ENCODE data around the gene DAB2.

The DAB2 gene

DNA sequence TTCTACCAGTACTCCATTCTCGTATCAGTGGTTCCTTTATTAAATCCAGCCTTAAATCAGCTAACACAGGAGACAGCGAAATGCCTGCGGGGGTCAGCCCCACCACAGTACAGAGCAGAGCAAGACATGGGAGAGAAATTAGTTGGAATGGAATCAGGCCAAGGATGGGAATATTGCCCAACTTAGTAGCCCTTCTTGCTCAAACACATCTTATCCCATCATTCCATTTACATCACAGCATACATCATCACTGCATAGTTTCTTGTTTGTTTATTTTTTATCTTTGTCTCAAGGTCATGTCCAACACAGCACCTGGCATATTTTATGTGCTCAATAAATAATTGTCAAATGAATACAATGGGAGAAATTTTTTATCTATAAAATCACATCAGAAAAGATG is 34.3 kb upstream of the DAB2 start:
- Histone ChIP-seq H3K27ac (ENCODE audit: low read depth, low read length) (no peak overlapping the region), H3K4me2 (ENCODE audit: low read length) (no peak overlapping the region)

DNA sequence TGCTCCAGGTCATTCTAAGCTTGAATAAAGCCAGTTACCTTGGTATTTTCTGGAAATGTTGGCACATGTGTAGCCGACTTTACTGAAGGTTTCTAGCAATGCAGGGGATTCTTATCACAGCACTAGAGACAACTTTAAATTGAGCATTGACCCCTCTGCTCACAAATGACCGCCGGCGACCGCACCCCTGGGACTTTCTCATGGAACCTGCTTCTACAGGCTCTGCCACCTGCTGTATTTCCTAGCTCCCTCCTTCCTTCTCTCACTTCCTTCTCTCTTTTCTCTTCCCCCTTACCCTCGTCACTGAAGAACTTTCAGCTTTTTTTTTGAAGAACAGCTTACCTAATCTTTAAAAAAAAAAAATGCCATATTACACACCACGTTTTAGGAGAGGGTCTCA is 30.9 kb upstream of the DAB2 start:
- Histone ChIP-seq H3K4me2 (ENCODE audit: low read length) (no peak overlapping the region), H3K4me1 (ENCODE audit: control insufficient read depth, low read length) (no peaks in the 10 kb centered on the region), H3K27ac (ENCODE audit: low read depth, low read length) (no peak overlapping the region), H3K27me3 (ENCODE audit: control insufficient read depth, low read length) (no peaks in the 10 kb centered on the region), H3K4me3 (ENCODE audit: low read length) (no peak overlapping the region), H3K9me3 (ENCODE audit: control insufficient read depth, insufficient read depth, low read length) (no peaks in the 10 kb centered on the region), H3K9me2 (replicated peaks; ENCODE audit: control insufficient read depth, low read length) (no peaks in the 10 kb centered on the region), H3K79me2 (ENCODE audit: control insufficient read depth, low read length) (no peaks in the 10 kb centered on the region), H3K36me3 (ENCODE audit: control insufficient read depth, low read length) (no peaks in the 10 kb centered on the region), H3F3A (ENCODE audit: control insufficient read depth, insufficient read depth) (no peaks in the 10 kb centered on the region), H4K20me1 (ENCODE audit: control insufficient read depth, insufficient read depth, low read depth, low read length) (no peaks in the 10 kb centered on the region)
- TF ChIP-seq, protein P1, sequence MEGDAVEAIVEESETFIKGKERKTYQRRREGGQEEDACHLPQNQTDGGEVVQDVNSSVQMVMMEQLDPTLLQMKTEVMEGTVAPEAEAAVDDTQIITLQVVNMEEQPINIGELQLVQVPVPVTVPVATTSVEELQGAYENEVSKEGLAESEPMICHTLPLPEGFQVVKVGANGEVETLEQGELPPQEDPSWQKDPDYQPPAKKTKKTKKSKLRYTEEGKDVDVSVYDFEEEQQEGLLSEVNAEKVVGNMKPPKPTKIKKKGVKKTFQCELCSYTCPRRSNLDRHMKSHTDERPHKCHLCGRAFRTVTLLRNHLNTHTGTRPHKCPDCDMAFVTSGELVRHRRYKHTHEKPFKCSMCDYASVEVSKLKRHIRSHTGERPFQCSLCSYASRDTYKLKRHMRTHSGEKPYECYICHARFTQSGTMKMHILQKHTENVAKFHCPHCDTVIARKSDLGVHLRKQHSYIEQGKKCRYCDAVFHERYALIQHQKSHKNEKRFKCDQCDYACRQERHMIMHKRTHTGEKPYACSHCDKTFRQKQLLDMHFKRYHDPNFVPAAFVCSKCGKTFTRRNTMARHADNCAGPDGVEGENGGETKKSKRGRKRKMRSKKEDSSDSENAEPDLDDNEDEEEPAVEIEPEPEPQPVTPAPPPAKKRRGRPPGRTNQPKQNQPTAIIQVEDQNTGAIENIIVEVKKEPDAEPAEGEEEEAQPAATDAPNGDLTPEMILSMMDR (IDR thresholded peaks at IDR 0.05; ENCODE audit: low read depth, low read length, poor library complexity, severe bottlenecking), result no peak
- TF ChIP-seq EZH2phosphoT487 (IDR thresholded peaks at IDR 0.05; ENCODE audit: borderline replicate concordance, low read length), result no peak

More for the DNA sequence above, 34.3 kb upstream of the DAB2 start:
- no peak overlapping the region for H3K4me3 ChIP-seq (ENCODE audit: low read length)
- no peaks in the 10 kb centered on the region for H3K79me2 ChIP-seq (ENCODE audit: control insufficient read depth, low read length)
- no peaks in the 10 kb centered on the region for H3K9me3 ChIP-seq (ENCODE audit: control insufficient read depth, insufficient read depth, low read length)
- no peaks in the 10 kb centered on the region for H3K27me3 ChIP-seq (ENCODE audit: control insufficient read depth, low read length)
- H4K20me1 ChIP-seq (ENCODE audit: control insufficient read depth, insufficient read depth, low read depth, low read length), result no peaks in the 10 kb centered on the region
- H3K9me2 ChIP-seq (replicated peaks; ENCODE audit: control insufficient read depth, low read length), result no peaks in the 10 kb centered on the region
- H3F3A ChIP-seq (ENCODE audit: control insufficient read depth, insufficient read depth), result no peaks in the 10 kb centered on the region
- no peaks in the 10 kb centered on the region for H3K36me3 ChIP-seq (ENCODE audit: control insufficient read depth, low read length)
- no peak for TF ChIP-seq EZH2phosphoT487 (IDR thresholded peaks at IDR 0.05; ENCODE audit: borderline replicate concordance, low read length)
- TF ChIP-seq, protein P1 (IDR thresholded peaks at IDR 0.05; ENCODE audit: low read depth, low read length, poor library complexity, severe bottlenecking), result no peak
- H3K4me1 ChIP-seq (ENCODE audit: control insufficient read depth, low read length), result no peaks in the 10 kb centered on the region

DNA sequence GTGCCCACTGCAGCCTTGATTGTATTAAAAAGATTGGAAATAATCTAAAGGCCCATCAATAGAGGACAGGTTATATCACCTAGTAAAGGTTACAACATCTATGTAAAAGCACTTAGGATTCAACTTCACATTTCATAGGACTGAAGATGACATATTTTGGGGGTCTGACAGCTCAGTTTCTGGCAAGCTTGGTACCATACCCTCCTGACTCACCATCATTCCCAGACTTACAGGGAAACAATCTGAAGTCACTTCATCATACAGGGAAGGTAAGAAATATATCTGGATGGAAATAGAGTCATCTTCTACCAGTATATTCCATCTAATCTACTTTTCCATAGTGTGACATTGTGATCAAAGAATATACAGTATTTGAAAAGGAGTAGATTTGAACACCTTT is 28.8 kb upstream of the DAB2 start:
- H3K27ac ChIP-seq (ENCODE audit: low read depth, low read length), result no peak overlapping the region
- no peaks in the 10 kb centered on the region for H3K79me2 ChIP-seq (ENCODE audit: control insufficient read depth, low read length)
- no peak overlapping the region for H3K4me2 ChIP-seq (ENCODE audit: low read length)
- H3K9me2 ChIP-seq (replicated peaks; ENCODE audit: control insufficient read depth, low read length), result no peaks in the 10 kb centered on the region
- H3F3A ChIP-seq (ENCODE audit: control insufficient read depth, insufficient read depth), result no peaks in the 10 kb centered on the region
- H3K27me3 ChIP-seq (ENCODE audit: control insufficient read depth, low read length), result no peaks in the 10 kb centered on the region
- no peaks in the 10 kb centered on the region for H3K36me3 ChIP-seq (ENCODE audit: control insufficient read depth, low read length)
- no peaks in the 10 kb centered on the region for H3K9me3 ChIP-seq (ENCODE audit: control insufficient read depth, insufficient read depth, low read length)
- H4K20me1 ChIP-seq (ENCODE audit: control insufficient read depth, insufficient read depth, low read depth, low read length), result no peaks in the 10 kb centered on the region
- no peak overlapping the region for H3K4me3 ChIP-seq (ENCODE audit: low read length)
- no peaks in the 10 kb centered on the region for H3K4me1 ChIP-seq (ENCODE audit: control insufficient read depth, low read length)
- TF ChIP-seq, protein P1 (IDR thresholded peaks at IDR 0.05; ENCODE audit: low read depth, low read length, poor library complexity, severe bottlenecking), result no peak
- no peak for TF ChIP-seq EZH2phosphoT487 (IDR thresholded peaks at IDR 0.05; ENCODE audit: borderline replicate concordance, low read length)

DNA sequence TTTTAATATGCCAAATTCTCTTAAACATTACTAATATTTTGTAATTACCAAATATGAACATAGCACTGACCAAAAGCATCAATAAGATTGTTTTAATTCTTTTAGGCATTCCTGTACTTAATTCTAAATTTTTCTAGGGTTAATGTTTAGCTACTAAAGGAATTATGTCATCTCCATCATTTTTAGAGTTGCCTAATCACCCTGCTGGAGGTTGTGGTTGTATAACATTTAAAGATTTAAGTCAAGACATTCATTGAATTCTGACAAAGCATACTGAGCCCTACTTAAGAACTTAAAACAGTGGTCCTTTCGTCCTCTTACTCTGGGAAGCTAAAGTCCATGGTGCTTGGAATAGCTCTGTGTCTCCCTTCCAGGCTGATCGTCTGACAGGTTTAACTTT is 28.1 kb upstream of the DAB2 start:
- Histone ChIP-seq H3K4me3 (ENCODE audit: low read length) (no peak overlapping the region), H3K4me1 (ENCODE audit: control insufficient read depth, low read length) (no peaks in the 10 kb centered on the region), H3K9me3 (ENCODE audit: control insufficient read depth, insufficient read depth, low read length) (no peaks in the 10 kb centered on the region), H3K4me2 (ENCODE audit: low read length) (no peak overlapping the region), H3K79me2 (ENCODE audit: control insufficient read depth, low read length) (no peaks in the 10 kb centered on the region), H3K27me3 (ENCODE audit: control insufficient read depth, low read length) (no peaks in the 10 kb centered on the region), H4K20me1 (ENCODE audit: control insufficient read depth, insufficient read depth, low read depth, low read length) (no peaks in the 10 kb centered on the region), H3F3A (ENCODE audit: control insufficient read depth, insufficient read depth) (no peaks in the 10 kb centered on the region), H3K9me2 (replicated peaks; ENCODE audit: control insufficient read depth, low read length) (no peaks in the 10 kb centered on the region), H3K27ac (ENCODE audit: low read depth, low read length) (no peak overlapping the region), H3K36me3 (ENCODE audit: control insufficient read depth, low read length) (no peaks in the 10 kb centered on the region)
- TF ChIP-seq, protein P1 (IDR thresholded peaks at IDR 0.05; ENCODE audit: low read depth, low read length, poor library complexity, severe bottlenecking), result no peak
- no peak for TF ChIP-seq EZH2phosphoT487 (IDR thresholded peaks at IDR 0.05; ENCODE audit: borderline replicate concordance, low read length)
